Right lobe of liver (tissue), 4 donors: ENCODE measurements around the gene DHX38.
"Not testable (repeated sequence)": the region's sequence is repeated elsewhere in the genome, so short reads cannot be mapped to it uniquely, and the experiment has no call there.

Source experiments
- CTCF ChIP-seq, 4 donors: fragments of 200-600 bp in 3 of 4; fragments of 450-650 bp in 1 of 4; IDR thresholded peaks; one replicate each; pipeline versions ENCODE4 v1.5.1 to v1.8.0; 2016 to 2022; ENCODE audit warnings: antibody characterized with exemption in 4 of 4, mild to moderate bottlenecking in 2 of 4
- POLR2A ChIP-seq: fragments of 450-650 bp; IDR thresholded peaks from one replicate; pipeline ENCODE4 v1.6.1; 2017; ENCODE audit warnings: antibody characterized with exemption, mild to moderate bottlenecking
- donor health status: DM: no; HTN: no; CAD: no.
- donor health status: DM: no; HTN: no; CAD: no.
- donor health status: DM: no; HTN: yes; CAD: no.

- TF ChIP-seq CTCF (IDR thresholded peaks at IDR 0.05); POLR2A: not testable (repeated sequence)
Observed at GRCh38 chr16:72059060-72059459, 34.6 kb upstream of the DHX38 start.
